GM12875 (cell line): Measurements from ENCODE around the gene PIK3CB.

Experiments used
- H3K4me3 ChIP-seq: one replicate; pipeline ENCODE4 v1.5.1; 2011; ENCODE audit warnings: low read depth, low read length, control low read depth
- CTCF ChIP-seq: IDR thresholded peaks from 2 replicates; pipeline ENCODE4 v1.5.1; 2011; ENCODE audit warnings: low read depth, mild to moderate bottlenecking, control low read depth, inconsistent platforms, low read length, moderate library complexity, borderline replicate concordance; ENCODE audit not compliant: insufficient read depth

Gene PIK3CB

GRCh38 chr3:138678874-138679392 is 155.8 kb downstream of the PIK3CB start:
- H3K4me3 ChIP-seq, result no peak overlapping the region
- no peak for TF ChIP-seq CTCF

- TF ChIP-seq CTCF, result no peak
- no peak overlapping the region for H3K4me3 ChIP-seq
Measured at GRCh38 chr3:138678086-138678485, 156.6 kb downstream of the PIK3CB start.

- no peak overlapping the region for H3K4me3 ChIP-seq
- TF ChIP-seq CTCF, result no peak
Measured at GRCh38 chr3:138675393-138675792, 159.3 kb downstream of the PIK3CB start.

GRCh38 chr3:138673641-138674530 is 160.8 kb downstream of the PIK3CB start:
- no peak overlapping the region for H3K4me3 ChIP-seq
- TF ChIP-seq CTCF, result no peak

- H3K4me3 ChIP-seq, result no peak overlapping the region
- no peak for TF ChIP-seq CTCF
Measured at GRCh38 chr3:138670407-138670806, 164.3 kb downstream of the PIK3CB start.

GRCh38 chr3:138668107-138668506 is 166.6 kb downstream of the PIK3CB start:
- no peak overlapping the region for H3K4me3 ChIP-seq
- TF ChIP-seq CTCF, result no peak

- H3K4me3 ChIP-seq, result no peak overlapping the region
- no peak for TF ChIP-seq CTCF
Measured at GRCh38 chr3:138657508-138657907, 177.2 kb downstream of the PIK3CB start.
